Endothelial cell of umbilical vein (primary cell): ENCODE measurements around the gene UBXN6. TPM values are rescaled to one million over a fixed set of nuclear protein-coding genes. Genes with fewer than 3 reads are reported as not detected.

Source experiments
- BruUV-seq: library from RNA; stranded (reverse); fragments of 400-500 nt; replicated peaks from 2 replicates; lab custom pipeline; 2021; lab: Mats Ljungman, UMichigan
- CTCF ChIA-PET: fragments of 300-600, 350-600 bp; sonication (Branson Sonifier 250); formaldehyde crosslinking; loops from one replicate; lab custom pipeline; 2021; ENCODE audit warnings: antibody characterized with exemption, inconsistent platforms; lab: Charles Lee
- POLR2A ChIA-PET: fragments of 300-600, 350-600 bp; sonication (Branson Sonifier 250); formaldehyde crosslinking; loops from one replicate; lab custom pipeline; 2021; ENCODE audit warnings: antibody characterized with exemption, inconsistent platforms; lab: Charles Lee
- DNase-seq: peaks from one replicate; pipeline ENCODE4 v3.0.0-alpha.2; 2011; ENCODE audit warnings: low read depth, low spot score
- FAIRE-seq: peaks from 2 replicates; lab custom pipeline; 2011; peaks lifted over from hg19 to GRCh38; lab: Jason Lieb, UNC
- H2AFZ ChIP-seq: 2 replicates; pipeline ENCODE4 v1.6.0; 2012; ENCODE audit warnings: low read depth, low read length, control low read depth, inconsistent platforms
- H3K27ac ChIP-seq: 2 replicates; pipeline ENCODE4 v1.5.1; 2011; ENCODE audit warnings: low read depth, mild to moderate bottlenecking, control low read depth, low read length, moderate library complexity; ENCODE audit not compliant: insufficient read depth
- H3K27me3 ChIP-seq, 2 experiments: 2 replicates each; pipeline versions ENCODE4 v1.6.0 to v1.6.1; 2011; ENCODE audit warnings: low read length in 2 of 2, mixed read lengths in 1 of 2; ENCODE audit not compliant: control insufficient read depth in 2 of 2, insufficient read depth in 2 of 2
- H3K36me3 ChIP-seq, 2 experiments: 2 replicates in 1 of 2; 3 replicates in 1 of 2; pipeline ENCODE4 v1.5.1; 2011; ENCODE audit warnings: low read length in 2 of 2, mild to moderate bottlenecking in 1 of 2, moderate library complexity in 1 of 2; ENCODE audit not compliant: control insufficient read depth in 2 of 2, insufficient read depth in 2 of 2; ENCODE audit errors: extremely low read depth in 1 of 2
- H3K4me1 ChIP-seq: 3 replicates; pipeline ENCODE4 v1.5.1; 2011; ENCODE audit warnings: mild to moderate bottlenecking, low read length; ENCODE audit not compliant: control insufficient read depth, insufficient read depth; ENCODE audit errors: extremely low read depth
- H3K4me2 ChIP-seq: 2 replicates; pipeline ENCODE4 v1.6.1; 2011; ENCODE audit warnings: low read length, control low read depth, mixed read lengths; ENCODE audit not compliant: insufficient read depth
- H3K4me3 ChIP-seq, 3 experiments: fragments of 200-600 bp in 1 of 3; sonication (generic), shearing (Covaris generic) in 1 of 3; replicated peaks in 1 of 3; 2 replicates each; pipeline ENCODE4 v1.5.1; 2011 to 2016; ENCODE audit warnings: control low read depth in 3 of 3, low read length in 3 of 3, mild to moderate bottlenecking in 2 of 3, inconsistent platforms in 1 of 3, low read depth in 1 of 3, moderate library complexity in 1 of 3; ENCODE audit not compliant: insufficient read depth in 1 of 3
- H3K79me2 ChIP-seq: 2 replicates; pipeline ENCODE4 v1.6.0; 2012; ENCODE audit warnings: low read length, inconsistent platforms; ENCODE audit not compliant: control insufficient read depth, insufficient read depth
- H3K9ac ChIP-seq: replicated peaks from 2 replicates; pipeline ENCODE3; 2011; ENCODE audit warnings: low read length, control low read depth; ENCODE audit not compliant: insufficient read depth; ENCODE audit errors: extremely low read depth
- H3K9me1 ChIP-seq: replicated peaks from 3 replicates; pipeline ENCODE4 v1.6.0; 2011; ENCODE audit warnings: mild to moderate bottlenecking, low read length; ENCODE audit not compliant: control insufficient read depth, insufficient read depth; ENCODE audit errors: extremely low read depth
- H3K9me3 ChIP-seq: replicated peaks from 2 replicates; pipeline ENCODE4 v1.5.1; 2012; ENCODE audit warnings: low read length, inconsistent platforms; ENCODE audit not compliant: control insufficient read depth, insufficient read depth
- H4K20me1 ChIP-seq: replicated peaks from 2 replicates; pipeline ENCODE3; 2011; ENCODE audit warnings: mild to moderate bottlenecking, low read length; ENCODE audit not compliant: control insufficient read depth, insufficient read depth; ENCODE audit errors: extremely low read depth
- EZH2 ChIP-seq: IDR thresholded peaks from 2 replicates; pipeline ENCODE4 v1.6.1; 2012; ENCODE audit warnings: borderline replicate concordance, low read depth, mild to moderate bottlenecking, moderate library complexity, low read length, inconsistent platforms; ENCODE audit not compliant: severe bottlenecking
- FOS ChIP-seq: IDR thresholded peaks from 2 replicates; pipeline ENCODE4 v1.6.1; 2011; ENCODE audit warnings: mild to moderate bottlenecking, low read length, moderate library complexity, borderline replicate concordance; ENCODE audit not compliant: insufficient read depth
- GATA2 ChIP-seq: IDR thresholded peaks from 2 replicates; pipeline ENCODE4 v1.7.0; 2011; ENCODE audit warnings: low read depth, mild to moderate bottlenecking, moderate library complexity, mixed read lengths, low read length; ENCODE audit not compliant: insufficient read length, insufficient read depth
- JUN ChIP-seq: IDR thresholded peaks from 2 replicates; pipeline ENCODE4 v1.6.1; 2011; ENCODE audit warnings: borderline replicate concordance, low read depth; ENCODE audit not compliant: insufficient read length, insufficient read depth
- MYC ChIP-seq: IDR thresholded peaks from one replicate; pipeline ENCODE4 v1.6.1; 2011; ENCODE audit warnings: mild to moderate bottlenecking, low read depth, low read length
- POLR2AphosphoS5 ChIP-seq: IDR thresholded peaks from 2 replicates; pipeline ENCODE4 v1.6.1; 2012; ENCODE audit warnings: low read depth, mild to moderate bottlenecking, control low read depth, low read length, moderate library complexity; ENCODE audit not compliant: insufficient read depth
- dilution Hi-C: fragments of 300-500 bp; cut with MboI; formaldehyde crosslinking; loops from one replicate; pipeline ENCODE4 v1.15.0; 2019; ENCODE audit warnings: low sequenced_read_pairs; ENCODE audit not compliant: extremely low pct_ligation_motif_present
- intact Hi-C: fragments of 100-400 bp; cut with micrococcal nuclease; formaldehyde crosslinking; loops from one replicate; pipeline ENCODE4 v1.10.0; 2022
- polyA plus RNA-seq, 4 experiments: library from polyadenylated mRNA; depleted of rRNA in 3 of 4; stranded (reverse) in 3 of 4; unstranded in 1 of 4; fragments of >200 nt; gene quantifications; 2 replicates each; pipeline versions ENCODE4 v1.2.1 to v1.2.3, GENCODE V29; 2011 to 2012; ENCODE audit warnings: missing spikeins in 1 of 4
- total RNA-seq: library from RNA; stranded (reverse); gene quantifications from 2 replicates; pipeline ENCODE4 v1.2.3, GENCODE V29; 2021
- TF ChIP-seq, protein P1 (sequence below): IDR thresholded peaks from 2 replicates; pipeline ENCODE4 v1.6.1; 2011; ENCODE audit not compliant: insufficient read depth, insufficient read length
- TF ChIP-seq, protein P2 (sequence below), 2 donors: IDR thresholded peaks; 1 replicate in 1 of 2; 2 replicates in 1 of 2; pipeline ENCODE4 v1.5.1; 2011; ENCODE audit warnings: low read length in 2 of 2, mild to moderate bottlenecking in 2 of 2, moderate library complexity in 2 of 2, control low read depth in 1 of 2, inconsistent platforms in 1 of 2, low read depth in 1 of 2; ENCODE audit not compliant: insufficient read depth in 1 of 2; ENCODE audit errors: extremely low read depth in 1 of 2

UBXN6 gene
- total and polyA plus RNA-seq, 2 donors (not counting 3 experiments of a cell fraction or from before 2014, with no cell fraction given) = 78.5 to 93.7 TPM

DNA sequence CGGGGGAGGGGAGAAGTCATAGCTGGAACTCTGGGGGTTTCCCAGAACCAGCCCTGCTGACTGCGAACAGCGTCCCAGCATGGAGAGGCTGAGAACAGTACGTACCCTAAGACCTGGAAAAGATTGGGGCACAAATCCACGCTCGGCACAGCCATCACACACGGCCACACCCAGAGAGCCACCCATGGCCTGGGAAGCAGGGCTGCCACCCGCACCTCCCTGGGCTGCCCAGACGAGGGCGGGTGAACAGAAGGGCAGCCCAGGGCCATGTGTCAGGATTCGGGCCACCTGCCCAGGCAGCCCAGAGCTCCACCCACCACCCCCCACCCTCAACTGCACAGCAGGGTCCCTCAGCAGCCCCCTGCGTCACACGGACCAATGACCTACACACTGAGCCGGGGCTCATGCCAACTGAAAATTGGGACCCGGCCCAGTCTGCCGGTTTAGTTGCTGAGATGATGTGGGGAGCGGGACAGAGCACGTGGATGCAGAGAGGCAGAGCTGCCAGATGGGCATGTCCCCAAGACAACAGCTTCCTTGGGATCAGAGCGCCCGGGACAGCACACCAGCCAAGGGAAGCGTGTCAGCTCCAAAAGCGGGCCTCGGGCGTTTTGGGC, 8.5 kb downstream of the UBXN6 start:
- Histone ChIP-seq H3K4me1 (no peaks in the 10 kb centered on the region), H3K4me2 (no peak overlapping the region), H3K9ac (no peak overlapping the region), H3K9me1 (no peaks in the 10 kb centered on the region), H3K9me3 (no peaks in the 10 kb centered on the region), H2AFZ (no peak overlapping the region), H3K27me3 (no peaks in the 10 kb centered on the region), H3K4me3 (no peak overlapping the region), H4K20me1 (no peaks in the 10 kb centered on the region), H3K27ac (no peak overlapping the region), H3K79me2 (no peaks in the 10 kb centered on the region), H3K36me3 (peaks cover 16 to 66% of the 10 kb centered on the region in 2 experiments)
- ChIA-PET CTCF (interaction anchor here (0.8 kb wide), 1 partner anchor 33 kb away, joined by 3 read pairs; no protein-coding TSS in a partner anchor), POLR2A (no interaction called here)
- FAIRE-seq = no peak
- TF ChIP-seq JUN = no peak
- TF ChIP-seq, protein P1, sequence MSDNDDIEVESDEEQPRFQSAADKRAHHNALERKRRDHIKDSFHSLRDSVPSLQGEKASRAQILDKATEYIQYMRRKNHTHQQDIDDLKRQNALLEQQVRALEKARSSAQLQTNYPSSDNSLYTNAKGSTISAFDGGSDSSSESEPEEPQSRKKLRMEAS = no peak
- TF ChIP-seq GATA2 = no peak
- no peak for TF ChIP-seq MYC
- TF ChIP-seq EZH2 = no peak
- TF ChIP-seq FOS = no peak
- TF ChIP-seq, protein P2, sequence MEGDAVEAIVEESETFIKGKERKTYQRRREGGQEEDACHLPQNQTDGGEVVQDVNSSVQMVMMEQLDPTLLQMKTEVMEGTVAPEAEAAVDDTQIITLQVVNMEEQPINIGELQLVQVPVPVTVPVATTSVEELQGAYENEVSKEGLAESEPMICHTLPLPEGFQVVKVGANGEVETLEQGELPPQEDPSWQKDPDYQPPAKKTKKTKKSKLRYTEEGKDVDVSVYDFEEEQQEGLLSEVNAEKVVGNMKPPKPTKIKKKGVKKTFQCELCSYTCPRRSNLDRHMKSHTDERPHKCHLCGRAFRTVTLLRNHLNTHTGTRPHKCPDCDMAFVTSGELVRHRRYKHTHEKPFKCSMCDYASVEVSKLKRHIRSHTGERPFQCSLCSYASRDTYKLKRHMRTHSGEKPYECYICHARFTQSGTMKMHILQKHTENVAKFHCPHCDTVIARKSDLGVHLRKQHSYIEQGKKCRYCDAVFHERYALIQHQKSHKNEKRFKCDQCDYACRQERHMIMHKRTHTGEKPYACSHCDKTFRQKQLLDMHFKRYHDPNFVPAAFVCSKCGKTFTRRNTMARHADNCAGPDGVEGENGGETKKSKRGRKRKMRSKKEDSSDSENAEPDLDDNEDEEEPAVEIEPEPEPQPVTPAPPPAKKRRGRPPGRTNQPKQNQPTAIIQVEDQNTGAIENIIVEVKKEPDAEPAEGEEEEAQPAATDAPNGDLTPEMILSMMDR (IDR thresholded peaks at IDR 0.05; ENCODE audit: extremely low read depth in 1 of 2, insufficient read depth in 1 of 2, low read depth in 1 of 2, low read length in 2 of 2) = no peak
- TF ChIP-seq POLR2AphosphoS5 = no peak
- dilution Hi-C loops (no loop called here), intact Hi-C loops (no loop called here)
- no TSS peak for BruUV-seq
- DNase-seq = no peak
